GM18909 (cell line): ENCODE measurements around the gene PDIA6.

Experiments used
- ATAC-seq: cut with Tn5 transposase; IDR thresholded peaks from one replicate; pipeline ENCODE4 v1.9.1; 2021; ENCODE audit warnings: mild to moderate bottlenecking; ENCODE audit not compliant: unreplicated experiment, poor library complexity

PDIA6 gene

GRCh38 chr2:10733566-10733925 lies 79.0 kb downstream of the PDIA6 start:
- no peak for ATAC-seq
